HG03108 (cell line): ENCODE measurements around the gene MOB3B.
"Not testable (repeated sequence)": the region's sequence is repeated elsewhere in the genome, so short reads cannot be mapped to it uniquely, and the experiment has no call there.

Source experiments
- ATAC-seq: cut with Tn5 transposase; IDR thresholded peaks from one replicate; pipeline ENCODE4 v1.9.1; 2021; ENCODE audit warnings: moderate library complexity; ENCODE audit not compliant: unreplicated experiment

MOB3B gene

DNA sequence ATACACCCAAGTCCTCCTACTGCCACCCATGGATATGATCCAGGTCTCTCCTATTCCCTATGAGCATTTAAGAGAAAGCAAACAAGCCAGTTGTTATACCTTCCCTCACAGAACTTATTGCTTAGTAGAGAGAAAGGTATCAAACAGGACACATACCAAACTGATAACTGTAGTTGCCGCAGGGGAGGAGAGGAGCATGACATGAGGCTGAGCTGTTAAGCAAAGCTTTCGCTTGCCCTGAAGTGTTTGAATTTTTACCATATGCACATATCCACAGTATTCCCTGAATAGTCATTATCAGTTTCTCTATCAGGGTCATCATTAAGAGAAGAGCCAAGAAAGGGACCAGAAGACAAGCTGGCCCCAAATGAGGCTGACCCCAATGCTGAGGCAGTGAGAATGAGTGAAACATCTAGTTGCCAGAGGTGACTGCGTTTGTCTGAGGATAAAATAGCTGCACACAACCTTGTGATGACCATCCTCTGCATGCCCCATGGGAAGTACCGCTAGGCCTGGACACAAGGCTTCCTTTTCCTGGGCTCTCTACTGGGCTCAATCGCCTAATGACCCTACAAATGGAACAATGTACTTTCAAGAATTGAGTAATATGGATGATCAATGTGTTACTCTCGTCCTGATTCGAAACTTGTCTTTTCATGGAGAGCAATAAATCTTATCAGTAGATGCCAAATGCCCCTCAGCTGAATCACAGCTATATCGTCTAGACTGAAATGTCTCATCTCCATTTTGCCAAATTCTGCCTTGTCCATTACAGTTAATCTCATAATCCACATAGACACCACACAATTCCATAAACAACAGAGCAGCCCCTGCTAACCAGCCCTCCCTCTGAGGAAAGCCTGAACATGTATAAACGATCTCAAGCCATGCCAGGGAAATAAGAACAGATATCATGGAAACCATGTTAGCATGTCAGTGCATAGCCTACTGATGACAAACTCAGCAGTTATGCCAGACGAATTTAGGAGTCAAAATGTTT lies 9.8 kb downstream of the MOB3B start:
- no peak for ATAC-seq

DNA sequence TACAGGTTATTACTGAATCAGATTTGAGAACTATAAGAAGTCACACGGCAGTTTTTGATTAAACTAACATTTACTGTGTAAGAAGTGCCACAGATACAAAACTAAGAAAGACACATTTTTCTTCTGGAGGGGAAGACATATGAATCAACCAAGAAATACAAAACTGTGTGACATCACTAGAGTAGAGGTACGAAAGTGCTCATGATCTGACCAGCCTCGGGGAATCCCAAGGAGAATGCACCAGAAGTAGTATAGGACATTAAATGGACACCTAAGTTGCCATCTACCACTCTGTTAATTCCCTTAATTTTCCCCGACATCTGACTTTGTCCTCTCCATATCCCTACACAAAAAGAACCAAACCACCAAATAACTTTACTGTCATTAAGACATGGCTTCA lies 10.8 kb downstream of the MOB3B start:
- ATAC-seq, result no peak

DNA sequence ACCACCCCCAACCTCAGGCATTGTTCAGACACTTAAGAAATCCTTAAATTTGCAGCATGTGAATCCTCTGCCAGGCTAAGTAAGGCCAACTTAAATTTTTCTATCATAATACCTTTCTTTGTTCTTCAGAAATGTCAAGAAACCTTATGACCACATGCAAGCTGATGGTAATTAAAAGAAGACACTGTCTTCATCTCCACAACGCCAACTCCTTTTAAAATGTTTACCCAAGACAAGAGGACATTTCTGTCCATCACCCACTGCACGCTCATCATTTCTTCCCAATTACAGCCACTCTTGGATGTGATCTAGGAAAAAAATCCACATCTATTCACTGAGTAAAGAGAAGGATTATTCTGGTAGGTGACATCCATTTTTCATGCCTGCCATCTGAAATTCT lies 11.6 kb downstream of the MOB3B start:
- no peak for ATAC-seq

DNA sequence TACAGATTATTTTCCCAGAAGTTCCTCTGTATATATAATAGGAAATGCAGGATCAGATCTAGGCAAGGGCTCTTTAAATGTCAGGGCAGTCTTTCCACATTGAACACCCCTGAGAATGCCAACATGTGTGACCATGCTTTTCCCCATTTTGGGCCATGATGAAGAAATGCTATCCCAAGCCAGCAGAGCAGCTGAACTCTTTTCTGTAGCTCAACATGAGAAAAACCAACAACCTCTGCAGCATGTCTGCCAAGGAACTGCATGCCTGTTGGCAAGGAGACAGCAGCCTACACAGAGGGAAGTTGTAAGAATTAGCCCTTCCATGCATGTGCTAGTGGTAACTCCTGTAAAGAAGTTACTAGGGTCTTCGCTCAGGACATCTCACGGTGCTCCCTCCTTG lies 15.1 kb downstream of the MOB3B start:
- ATAC-seq, result no peak

DNA sequence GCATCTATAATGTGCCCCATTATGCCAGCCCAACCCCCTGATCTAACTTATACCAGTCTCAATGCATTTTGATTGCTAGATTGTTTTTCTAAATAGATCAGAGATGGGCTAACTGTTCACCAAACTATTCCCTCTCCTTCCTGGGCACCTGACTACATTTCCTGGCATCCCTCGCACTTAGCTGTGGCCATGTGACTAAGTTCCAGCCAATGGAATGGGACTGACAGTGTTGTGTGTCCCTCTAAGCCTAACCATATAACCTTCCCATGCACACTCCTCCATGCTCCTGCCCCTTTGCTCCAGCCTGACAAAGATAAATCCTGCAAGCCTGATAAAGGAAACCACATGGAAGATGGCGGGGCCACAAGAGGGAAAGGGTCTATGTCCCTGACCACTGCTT lies 17.8 kb downstream of the MOB3B start:
- no peak for ATAC-seq

DNA sequence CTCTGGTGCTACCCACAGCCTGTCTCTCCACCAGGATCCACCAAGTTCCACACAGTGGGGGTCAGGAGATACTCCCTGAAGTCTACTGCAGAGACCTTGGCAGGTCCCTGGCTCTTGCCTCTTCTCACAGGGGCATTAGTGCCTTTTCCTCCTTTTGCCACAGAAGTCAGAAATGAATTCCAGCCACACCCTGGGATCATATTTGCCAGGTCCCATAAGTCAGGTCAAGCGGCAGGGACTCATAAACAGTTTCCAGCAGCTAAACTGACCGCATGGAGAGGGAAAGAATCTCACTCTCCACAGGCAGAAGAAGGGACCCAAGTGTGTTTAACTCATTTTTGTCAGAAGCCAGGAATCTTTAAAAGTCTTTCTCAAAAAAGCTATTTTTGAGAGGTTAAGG lies 18.8 kb downstream of the MOB3B start:
- ATAC-seq, result no peak

DNA sequence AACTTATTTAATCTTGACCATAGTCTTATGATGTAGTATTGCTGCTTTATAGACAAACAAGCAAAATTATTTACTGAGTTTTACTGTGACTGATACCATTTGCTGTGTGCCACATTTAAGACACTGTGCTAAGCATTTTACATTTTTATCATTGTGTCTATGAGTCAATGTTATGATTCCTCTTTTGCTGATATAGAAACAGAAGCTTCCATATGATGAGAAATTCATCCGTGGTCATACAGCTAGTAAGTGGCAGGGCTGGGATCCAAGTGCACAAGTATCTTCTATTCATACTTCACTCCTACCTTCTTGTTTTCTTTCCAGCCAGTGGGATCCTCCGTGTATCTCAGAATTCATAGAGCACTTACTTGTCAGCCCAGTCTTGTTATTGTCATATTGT lies 22.6 kb downstream of the MOB3B start:
- no peak for ATAC-seq

DNA sequence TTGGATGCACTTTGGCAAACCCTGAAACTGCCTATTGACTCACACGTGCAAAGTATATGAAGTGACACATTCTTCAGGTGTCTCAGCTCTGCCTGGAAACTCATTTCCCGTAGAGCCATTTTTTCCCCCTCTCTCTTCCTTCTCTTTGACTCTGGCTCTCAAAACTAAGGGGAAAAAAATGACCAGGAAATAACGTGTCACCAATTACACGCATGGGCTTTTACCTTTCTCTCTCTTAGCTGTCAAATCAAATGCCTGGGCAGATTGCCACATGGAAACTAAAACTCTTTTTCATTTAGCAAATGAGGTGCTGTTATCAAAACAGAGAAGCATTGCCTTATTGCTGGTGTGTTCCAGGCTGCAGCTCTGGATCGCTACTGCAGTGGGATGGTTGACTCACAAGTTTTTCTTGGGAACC lies 23.9 kb downstream of the MOB3B start:
- ATAC-seq, result no peak

DNA sequence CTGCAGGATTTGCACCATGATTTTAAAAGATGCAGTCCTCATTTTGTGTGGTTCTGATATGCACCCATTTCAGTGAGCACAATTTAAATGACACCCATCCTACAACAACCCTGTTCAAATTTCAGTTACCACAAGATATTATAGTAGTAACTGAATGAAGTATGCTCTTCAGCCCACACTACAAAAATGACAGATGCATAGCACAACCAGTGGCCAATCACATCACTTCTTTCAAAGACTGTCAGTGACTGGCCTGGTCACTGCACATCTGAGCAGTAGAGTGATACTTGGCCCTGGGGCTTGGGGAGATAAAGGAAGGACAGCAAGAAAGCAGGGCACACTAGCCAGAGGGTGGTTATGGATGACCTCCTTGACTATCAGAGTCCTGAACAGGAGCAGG lies 25.4 kb downstream of the MOB3B start:
- ATAC-seq, result no peak

DNA sequence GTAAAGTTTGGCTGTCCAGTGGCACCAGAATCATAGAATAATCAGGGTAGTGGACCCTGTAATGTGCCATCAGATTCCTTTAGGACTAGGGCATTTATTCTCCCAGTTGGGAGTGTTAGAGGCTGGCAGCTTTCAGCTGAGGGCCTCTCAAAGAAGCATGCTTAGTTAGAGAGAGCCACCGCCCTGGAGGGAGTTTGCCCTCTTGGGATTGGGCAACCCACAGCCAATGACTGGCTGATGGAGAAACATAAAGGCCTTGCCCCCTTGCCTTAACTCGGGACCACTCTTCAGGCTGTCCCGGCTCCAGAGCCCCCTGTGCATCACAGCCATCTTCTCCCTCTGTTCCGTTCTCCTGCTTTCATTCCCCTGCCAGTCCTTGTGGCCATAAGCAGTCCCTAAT lies 26.0 kb downstream of the MOB3B start:
- no peak for ATAC-seq

DNA sequence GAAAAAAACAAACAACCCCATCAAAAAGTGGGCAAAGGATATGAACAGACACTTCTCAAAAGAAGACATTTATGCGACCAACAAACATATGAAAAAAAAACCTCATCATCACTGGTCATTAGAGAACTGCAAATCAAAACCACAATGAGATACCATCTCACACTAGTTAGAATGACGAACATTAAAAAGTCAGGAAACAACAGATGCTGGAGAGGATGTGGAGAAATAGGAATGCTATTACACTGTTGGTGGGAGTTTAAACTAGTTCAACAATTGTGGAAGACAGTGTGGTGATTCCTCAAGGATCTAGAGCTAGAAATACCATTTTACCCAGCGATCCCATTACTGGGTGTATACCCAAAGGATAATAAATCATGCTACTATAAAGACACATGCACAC lies 28.7 kb downstream of the MOB3B start:
- ATAC-seq, result not testable (repeated sequence)

DNA sequence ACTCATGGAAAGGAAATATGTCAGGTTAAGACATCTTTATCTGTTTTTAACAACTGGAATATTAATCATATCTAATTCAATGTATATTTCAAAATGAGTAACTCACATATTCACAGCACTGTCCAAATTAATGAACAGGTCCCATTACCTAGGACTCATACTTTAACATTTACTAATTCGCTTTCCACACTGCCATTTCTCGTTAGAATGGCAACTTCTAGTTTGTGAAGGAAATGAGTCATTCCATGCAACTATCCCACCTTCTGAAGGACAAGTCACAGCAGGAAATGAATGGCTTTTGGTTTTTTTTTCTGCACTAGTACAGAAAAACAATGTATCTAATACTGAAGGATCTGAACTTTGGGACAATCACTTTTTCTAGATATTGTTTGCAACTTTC lies 30.2 kb downstream of the MOB3B start:
- no peak for ATAC-seq

DNA sequence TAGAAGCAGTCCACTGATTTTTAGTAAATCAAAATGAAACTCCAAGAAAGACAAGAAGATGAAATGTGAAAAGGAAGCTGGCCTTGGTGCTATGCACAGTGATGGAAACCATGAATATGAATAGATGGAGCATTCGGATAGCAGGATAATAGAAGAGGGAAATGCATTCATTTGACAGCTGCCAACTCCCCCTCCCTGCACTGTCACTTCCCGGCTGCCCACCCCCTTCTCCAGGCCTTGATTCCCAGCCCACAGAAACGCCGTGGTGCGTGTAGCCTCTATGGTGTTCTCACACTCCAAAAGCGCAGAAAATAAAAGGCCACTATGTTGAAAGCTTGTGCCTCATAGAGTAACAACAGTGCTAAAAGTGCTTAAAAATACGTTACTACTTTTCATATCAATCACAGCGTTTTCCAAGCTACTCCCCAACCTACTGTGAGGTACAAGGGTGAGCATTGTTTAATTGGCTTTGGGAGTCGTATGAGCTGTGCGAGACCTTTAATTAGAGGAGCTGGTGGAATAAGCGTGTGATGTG lies 31.7 kb downstream of the MOB3B start:
- ATAC-seq, result no peak

DNA sequence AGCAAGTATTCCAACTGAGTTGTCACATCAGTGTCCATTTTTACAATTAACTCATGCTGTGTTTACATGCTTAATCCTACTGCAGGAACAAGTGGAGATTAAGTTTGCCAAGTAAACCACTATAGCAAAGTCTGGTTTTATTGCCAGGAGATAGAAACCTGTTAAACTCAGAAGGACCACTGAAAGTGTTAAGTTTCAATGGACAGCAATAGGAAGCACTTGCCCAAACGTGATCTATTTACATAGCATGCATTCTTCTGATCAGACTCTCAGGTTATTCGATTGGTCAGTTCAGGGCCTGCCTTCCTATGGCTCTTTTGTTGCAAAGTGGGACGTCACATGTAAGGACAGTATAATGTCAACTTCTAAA lies 33.5 kb downstream of the MOB3B start:
- ATAC-seq, result no peak

DNA sequence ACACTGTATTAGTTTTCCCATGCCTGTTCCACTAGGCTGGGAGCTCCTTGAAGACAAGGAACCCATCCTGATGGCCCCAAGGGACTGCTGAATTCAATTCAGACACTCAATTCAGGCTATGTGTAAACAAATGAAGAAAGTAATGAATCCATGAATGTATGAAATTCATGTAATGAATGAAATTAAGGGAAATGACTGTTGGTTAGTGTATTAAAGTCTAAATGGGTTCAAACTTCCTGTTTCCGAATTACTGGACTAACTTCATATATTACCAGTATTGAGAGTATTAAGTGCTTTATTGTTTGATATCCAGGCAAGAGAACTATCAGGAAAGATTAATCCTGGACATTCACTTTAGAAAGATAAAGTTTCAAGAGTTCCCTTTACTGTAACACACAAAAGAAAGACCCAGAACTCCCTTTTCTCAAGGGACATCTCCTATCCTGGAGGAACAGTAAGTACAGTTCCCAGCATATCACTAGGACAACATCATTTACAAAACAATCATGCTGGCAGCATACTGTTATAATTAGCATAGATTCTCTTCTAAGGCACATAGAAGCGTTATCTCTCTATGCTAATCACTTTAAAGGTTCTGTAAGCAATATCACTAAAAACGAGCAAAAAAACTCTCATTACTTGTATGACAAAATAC lies 34.0 kb downstream of the MOB3B start:
- no peak for ATAC-seq

DNA sequence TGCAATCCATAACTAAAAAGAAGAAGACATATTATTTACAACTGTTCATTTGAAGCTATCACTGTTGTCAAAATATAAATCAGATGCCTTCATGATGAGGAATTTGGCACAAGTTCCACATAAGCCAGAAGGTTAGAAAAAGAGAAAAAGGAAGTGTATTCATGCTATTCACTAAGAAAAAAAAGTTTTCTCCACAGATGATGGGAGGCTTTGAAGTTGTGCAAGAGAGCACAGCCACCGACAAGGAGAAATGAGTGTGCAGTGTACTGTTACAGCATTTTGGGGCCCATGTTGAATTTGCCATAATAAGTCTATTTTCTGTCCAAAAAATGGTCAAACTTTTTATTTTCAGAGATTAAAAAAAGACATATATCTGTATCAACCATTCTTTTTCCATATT lies 38.5 kb downstream of the MOB3B start:
- ATAC-seq, result no peak

DNA sequence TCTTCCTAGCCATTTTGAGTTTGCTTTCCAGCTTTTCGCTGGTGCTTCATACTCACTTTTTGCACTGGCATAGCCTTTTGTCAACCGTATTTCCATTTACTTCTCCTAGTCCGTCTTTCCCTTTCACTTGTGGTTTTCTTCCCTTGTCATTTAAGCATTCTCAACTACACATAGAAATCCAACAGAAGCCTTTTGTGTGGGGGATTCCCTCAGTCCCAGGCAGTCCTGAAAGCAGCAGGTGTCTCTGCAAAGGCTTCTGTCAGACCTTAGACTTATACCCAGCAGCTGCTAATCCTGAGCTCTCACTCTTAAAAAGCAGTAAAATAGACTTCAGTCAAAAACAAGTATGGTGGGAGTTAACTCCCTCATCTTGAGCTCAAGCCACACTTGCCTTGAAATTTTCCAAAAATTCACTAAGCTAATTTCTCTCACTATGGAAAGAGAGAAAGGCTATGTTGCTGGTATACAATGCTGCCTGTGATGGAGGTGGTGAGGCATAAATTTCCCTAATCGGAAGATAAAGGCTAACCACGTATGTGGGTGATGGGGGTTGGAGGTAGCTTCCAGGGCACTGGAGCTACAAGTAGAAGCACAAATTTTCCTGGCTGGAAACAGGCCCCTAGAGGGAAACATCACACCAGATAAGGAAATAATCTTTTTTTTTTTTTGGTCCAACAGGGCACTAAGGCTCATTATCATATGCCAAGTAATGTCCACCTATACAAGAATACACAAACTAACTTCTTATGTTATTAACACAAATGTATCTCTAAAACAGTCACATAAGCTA lies 40.3 kb downstream of the MOB3B start:
- ATAC-seq, result peak; percentile 81

DNA sequence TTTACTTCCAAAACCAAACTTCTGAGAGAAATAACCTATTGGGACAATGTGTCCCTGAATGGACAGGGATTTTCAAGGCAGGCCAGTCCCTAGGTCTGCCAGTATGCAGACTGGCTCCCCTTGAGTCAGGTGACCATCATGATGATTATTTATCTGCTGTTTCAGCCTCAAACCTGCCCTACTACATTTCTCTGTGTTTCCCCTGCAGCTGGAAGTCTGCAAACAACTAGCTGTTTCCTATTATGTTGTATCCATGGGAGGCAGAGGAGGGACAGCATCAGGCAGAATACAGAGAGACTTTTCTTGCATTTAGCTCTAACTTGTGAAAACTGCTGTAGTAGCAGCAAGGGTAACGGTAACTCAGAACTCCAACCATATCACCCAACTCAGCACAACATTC lies 41.7 kb downstream of the MOB3B start:
- ATAC-seq, result no peak

DNA sequence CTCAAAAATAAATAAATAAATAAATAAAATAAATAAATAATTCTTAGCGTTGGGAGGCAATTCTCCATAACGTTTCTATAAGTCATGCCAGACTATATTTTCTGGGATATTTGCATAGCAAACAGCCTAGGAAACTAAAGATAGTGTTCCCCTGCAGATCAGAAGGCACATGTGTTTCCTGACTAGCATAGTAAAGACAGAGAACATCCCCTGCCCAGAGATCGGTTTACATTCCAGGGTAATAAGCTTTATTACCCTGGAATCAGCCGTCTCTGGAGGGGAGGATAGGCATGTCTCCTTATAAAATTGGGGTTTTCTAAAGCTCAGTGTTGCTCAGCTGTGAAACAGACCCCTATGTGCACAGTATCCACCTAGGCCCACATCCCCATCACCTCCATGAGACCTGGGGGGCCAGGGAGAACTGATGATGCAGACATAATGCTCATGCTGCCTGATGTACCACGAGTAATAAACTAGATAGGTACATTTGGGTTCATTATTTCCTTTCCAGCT lies 42.4 kb downstream of the MOB3B start:
- ATAC-seq, result no peak

DNA sequence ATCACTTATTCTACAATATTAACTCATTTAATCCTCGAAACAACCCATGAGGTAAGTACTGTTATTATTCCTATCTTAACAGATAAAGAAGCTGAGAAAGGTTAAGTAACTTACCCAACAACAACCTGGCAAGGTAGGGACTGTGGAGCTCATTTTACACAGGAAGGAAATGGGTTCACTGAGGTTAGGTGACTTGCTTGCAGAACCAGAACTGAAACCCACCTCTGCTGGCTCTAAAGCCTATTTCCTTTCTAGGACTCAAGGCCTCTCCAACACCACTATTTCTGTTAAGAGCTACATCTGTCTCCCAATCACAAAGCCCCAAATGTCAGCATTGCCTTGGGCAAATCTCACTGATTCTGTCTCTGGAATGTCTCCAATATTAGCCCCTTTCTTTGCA lies 44.5 kb downstream of the MOB3B start:
- peak; percentile 71 for ATAC-seq

DNA sequence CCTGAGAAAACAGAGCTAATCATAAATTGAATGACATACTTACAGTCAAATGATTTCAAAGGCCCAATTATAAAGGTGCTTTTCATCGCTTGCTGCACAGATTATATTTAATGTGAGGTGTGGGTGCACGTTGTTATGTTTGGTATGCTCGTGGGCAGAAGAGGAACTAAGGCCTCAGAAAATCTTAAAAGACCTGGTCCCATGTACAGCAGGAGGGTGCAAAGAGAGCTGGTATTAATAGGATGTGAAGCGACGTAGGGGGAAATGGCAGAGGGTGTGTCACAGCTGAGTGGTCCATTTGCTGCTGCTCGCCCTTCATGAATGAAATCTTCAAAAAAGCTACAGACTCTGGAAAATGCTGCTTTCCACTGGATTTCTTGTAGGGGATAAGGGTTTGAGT lies 46.0 kb downstream of the MOB3B start:
- no peak for ATAC-seq
